Measurements from ENCODE around the gene SLIT3.

DNA sequence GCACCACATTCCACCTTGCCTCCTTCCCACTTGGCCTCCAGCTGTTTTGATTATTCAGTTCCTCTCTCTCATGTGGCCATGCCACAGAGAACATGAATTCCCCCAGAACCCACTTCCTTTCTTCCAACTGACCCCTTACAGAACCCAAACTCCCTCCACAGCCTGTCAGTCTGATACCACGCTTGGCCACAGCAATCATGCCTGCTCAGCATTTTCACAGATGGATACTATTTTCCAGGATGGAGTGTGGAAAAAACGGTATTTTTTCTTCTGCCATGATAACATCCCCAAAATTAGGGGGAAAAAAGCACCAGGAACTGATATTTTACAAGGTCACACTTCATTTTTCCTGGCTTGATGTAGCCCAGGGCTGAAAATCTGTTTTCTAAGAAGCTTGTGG is 34.9 kb upstream of the SLIT3 start:
- TF ChIP-seq, protein P1, sequence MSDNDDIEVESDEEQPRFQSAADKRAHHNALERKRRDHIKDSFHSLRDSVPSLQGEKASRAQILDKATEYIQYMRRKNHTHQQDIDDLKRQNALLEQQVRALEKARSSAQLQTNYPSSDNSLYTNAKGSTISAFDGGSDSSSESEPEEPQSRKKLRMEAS (IDR thresholded peaks at IDR 0.05; ENCODE audit: insufficient read depth, insufficient read length), result no peak
- no peak for TF ChIP-seq EZH2 (IDR thresholded peaks at IDR 0.05; ENCODE audit: borderline replicate concordance, low read depth, low read length, severe bottlenecking)
